Endothelial cell of umbilical vein (primary cell): ENCODE data around the gene LRRC71.

Experiments
- CTCF ChIP-seq, 2 donors: IDR thresholded peaks; 1 replicate in 1 of 2; 2 replicates in 1 of 2; pipeline ENCODE4 v1.5.1; 2011; ENCODE audit warnings: low read length in 2 of 2, mild to moderate bottlenecking in 2 of 2, moderate library complexity in 2 of 2, control low read depth in 1 of 2, inconsistent platforms in 1 of 2, low read depth in 1 of 2; ENCODE audit not compliant: insufficient read depth in 1 of 2; ENCODE audit errors: extremely low read depth in 1 of 2
- EZH2 ChIP-seq: IDR thresholded peaks from 2 replicates; pipeline ENCODE4 v1.6.1; 2012; ENCODE audit warnings: borderline replicate concordance, low read depth, mild to moderate bottlenecking, moderate library complexity, low read length, inconsistent platforms; ENCODE audit not compliant: severe bottlenecking
- FOS ChIP-seq: IDR thresholded peaks from 2 replicates; pipeline ENCODE4 v1.6.1; 2011; ENCODE audit warnings: mild to moderate bottlenecking, low read length, moderate library complexity, borderline replicate concordance; ENCODE audit not compliant: insufficient read depth
- MAX ChIP-seq: IDR thresholded peaks from 2 replicates; pipeline ENCODE4 v1.6.1; 2011; ENCODE audit not compliant: insufficient read depth, insufficient read length
- POLR2AphosphoS5 ChIP-seq: IDR thresholded peaks from 2 replicates; pipeline ENCODE4 v1.6.1; 2012; ENCODE audit warnings: low read depth, mild to moderate bottlenecking, control low read depth, low read length, moderate library complexity; ENCODE audit not compliant: insufficient read depth

GRCh38 chr1:156947127-156947526, 26.7 kb downstream of the LRRC71 start:
- no peak for TF ChIP-seq CTCF (IDR thresholded peaks at IDR 0.05; ENCODE audit: extremely low read depth in 1 of 2, insufficient read depth in 1 of 2, low read depth in 1 of 2, low read length in 2 of 2)
- no peak for TF ChIP-seq POLR2AphosphoS5
- TF ChIP-seq EZH2: no peak
- no peak for TF ChIP-seq MAX
- TF ChIP-seq FOS: no peak
